Spleen (tissue), 7 donors: ENCODE data around the gene TNNI3K.

Experiments used
- CTCF ChIP-seq, 11 experiments: fragments of 200-600 bp in 7 of 11; fragments of 450-650 bp in 4 of 11; sonication (generic) in 4 of 11; IDR thresholded peaks in 8 of 11; conservative IDR thresholded peaks in 3 of 11; 1 replicate in 7 of 11; 2 replicates in 4 of 11; pipeline versions ENCODE4 v1.4.0 to v1.8.0; 2016 to 2021; ENCODE audit warnings: antibody characterized with exemption in 11 of 11, inconsistent platforms in 4 of 11, mild to moderate bottlenecking in 1 of 11
- POLR2A ChIP-seq, 3 donors: fragments of 450-650 bp; IDR thresholded peaks; one replicate each; pipeline ENCODE4 v1.5.1; 2017; ENCODE audit warnings: antibody characterized with exemption in 3 of 3, mild to moderate bottlenecking in 1 of 3
- POLR2AphosphoS5 ChIP-seq, 3 donors: sonication (generic); formaldehyde crosslinking; IDR thresholded peaks; one replicate each; pipeline ENCODE4 v1.5.1; 2017; ENCODE audit warnings: antibody characterized with exemption in 3 of 3
- donor health status: DM: no; HTN: no; CAD: no; lungs with moderate emphysema.
- donor health status: DM: no; HTN: no; CAD: no.
- donor health status: DM: no; HTN: no; CAD: no.

- TF ChIP-seq POLR2A (IDR thresholded peaks at IDR 0.05) (no peak), CTCF (IDR thresholded peaks at IDR 0.05 in 8 of 11, conservative IDR thresholded peaks at IDR 0.05 in 3 of 11) (no peak), POLR2AphosphoS5 (IDR thresholded peaks at IDR 0.05) (no peak)
Observed at GRCh38 chr1:74578101-74578500, 342.9 kb downstream of the TNNI3K start.
